ENCODE measurements around the gene VPS52.
"Not testable (repeated sequence)": the region's sequence is repeated elsewhere in the genome, so short reads cannot be mapped to it uniquely, and the experiment has no call there.

The VPS52 gene

GRCh38 chr6:33273924-33274902 lies 2.5 kb upstream of the VPS52 start:
- DNase-seq: no peak
- no peaks in the 10 kb centered on the region for H3K27me3 Mint-ChIP-seq (ENCODE audit: low read depth, poor library complexity)
- H3K4me1 Mint-ChIP-seq: peaks cover 75% of the 10 kb centered on the region
- TF ChIP-seq CTCF (IDR thresholded peaks at IDR 0.05): no peak
- no peaks in the 10 kb centered on the region for H3K9me3 Mint-ChIP-seq
- peak overlapping the region; percentile 96 for H3K4me3 Mint-ChIP-seq
- peak overlapping the region; percentile 97 for H3K27ac Mint-ChIP-seq
- H3K36me3 Mint-ChIP-seq (ENCODE audit: low read depth): peaks cover 40% of the 10 kb centered on the region

GRCh38 chr6:33273129-33273923 lies 1.6 kb upstream of the VPS52 start:
- H3K4me3 Mint-ChIP-seq: peak overlapping the region; percentile 96
- H3K9me3 Mint-ChIP-seq: no peaks in the 10 kb centered on the region
- no peak for DNase-seq
- peaks cover 46% of the 10 kb centered on the region for H3K36me3 Mint-ChIP-seq (ENCODE audit: low read depth)
- peaks cover 75% of the 10 kb centered on the region for H3K4me1 Mint-ChIP-seq
- no peaks in the 10 kb centered on the region for H3K27me3 Mint-ChIP-seq (ENCODE audit: low read depth, poor library complexity)
- no peak for TF ChIP-seq CTCF (IDR thresholded peaks at IDR 0.05)
- H3K27ac Mint-ChIP-seq: peak overlapping the region; percentile 100

- Mint-ChIP-seq H3K4me1 (peaks cover 71% of the 10 kb centered on the region), H3K4me3 (peak overlapping the region; percentile 96)
Measured at GRCh38 chr6:33272275-33273128, 826 bp upstream of the VPS52 start.

GRCh38 chr6:33271117-33271467 lies 584 bp downstream of the VPS52 start:
- Mint-ChIP-seq H3K4me3 (peak overlapping the region; percentile 96), H3K36me3 (ENCODE audit: low read depth) (peaks cover 58% of the 10 kb centered on the region), H3K27me3 (ENCODE audit: low read depth, poor library complexity) (no peaks in the 10 kb centered on the region), H3K9me3 (no peaks in the 10 kb centered on the region), H3K4me1 (peaks cover 61% of the 10 kb centered on the region), H3K27ac (peak overlapping the region; percentile 100)
- no peak for TF ChIP-seq CTCF (IDR thresholded peaks at IDR 0.05)
- DNase-seq: no peak

More at GRCh38 chr6:33272275-33273128, 826 bp upstream of the VPS52 start:
- TF ChIP-seq CTCF (IDR thresholded peaks at IDR 0.05): no peak
- H3K9me3 Mint-ChIP-seq: no peaks in the 10 kb centered on the region
- peak overlapping the region; percentile 100 for H3K27ac Mint-ChIP-seq
- DNase-seq: no peak
- H3K36me3 Mint-ChIP-seq (ENCODE audit: low read depth): peaks cover 52% of the 10 kb centered on the region
- no peaks in the 10 kb centered on the region for H3K27me3 Mint-ChIP-seq (ENCODE audit: low read depth, poor library complexity)

GRCh38 chr6:33264015-33264414 lies 7.7 kb downstream of the VPS52 start:
- Mint-ChIP-seq H3K27ac (peak overlapping the region; percentile 87), H3K4me3 (no peak overlapping the region)

GRCh38 chr6:33262490-33262889 lies 9.2 kb downstream of the VPS52 start:
- H3K4me1 Mint-ChIP-seq; H3K9me3 Mint-ChIP-seq; H3K27ac Mint-ChIP-seq; H3K4me3 Mint-ChIP-seq; DNase-seq; H3K27me3 Mint-ChIP-seq (ENCODE audit: low read depth, poor library complexity): not testable (repeated sequence)
- H3K36me3 Mint-ChIP-seq (ENCODE audit: low read depth): peaks cover 69% of the 10 kb centered on the region

More at GRCh38 chr6:33264015-33264414, 7.7 kb downstream of the VPS52 start:
- DNase-seq: no peak
- H3K9me3 Mint-ChIP-seq: no peaks in the 10 kb centered on the region
- no peak for TF ChIP-seq CTCF (IDR thresholded peaks at IDR 0.05)
- H3K27me3 Mint-ChIP-seq (ENCODE audit: low read depth, poor library complexity): peaks cover 3% of the 10 kb centered on the region
- H3K36me3 Mint-ChIP-seq (ENCODE audit: low read depth): peaks cover 70% of the 10 kb centered on the region
- H3K4me1 Mint-ChIP-seq: no peaks in the 10 kb centered on the region

Data from nephron progenitor cell (in vitro differentiated cells).